NCI-H345 treated with DMSO at 0.1 percent for 48 hours (cell line): Measurements from ENCODE around the gene CEP152.

ENCODE experiments used
- DNase-seq: peaks from one replicate; lab custom pipeline; 2025; ENCODE audit not compliant: unreplicated experiment; lab: John Stamatoyannopoulos, UW

The CEP152 gene

GRCh38 chr15:48703544-48703943 lies 107.3 kb downstream of the CEP152 start:
- no peak for DNase-seq

GRCh38 chr15:48702569-48703236 lies 108.2 kb downstream of the CEP152 start:
- DNase-seq: no peak

- DNase-seq: no peak
These were observed 114.1 kb downstream of the CEP152 start for GRCh38 chr15:48696627-48697312.

- DNase-seq: no peak
These were observed 114.9 kb downstream of the CEP152 start for GRCh38 chr15:48695827-48696573.

- DNase-seq: no peak
These were observed 115.6 kb downstream of the CEP152 start for GRCh38 chr15:48695088-48695826.

GRCh38 chr15:48693484-48693883 lies 117.4 kb downstream of the CEP152 start:
- no peak for DNase-seq

- DNase-seq: no peak
These were observed 122.4 kb downstream of the CEP152 start for GRCh38 chr15:48688493-48688892.
